ENCODE results near the gene VSTM4. TPM values are rescaled to one million over a fixed set of nuclear protein-coding genes. Genes with fewer than 3 reads are reported as not detected.

VSTM4 gene
- total and polyA plus RNA-seq, 4 donors: 1.0 to 3.1 (median 2.0) TPM

- H3K4me1 ChIP-seq (ENCODE audit: control insufficient read depth in 4 of 4, insufficient read depth in 4 of 4, low read length in 3 of 4): peaks cover 18 to 51% (median 43%) of the 10 kb centered on the region in 4 donors
- DNase-seq (ENCODE audit: low spot score): no peak
- WGBS: 95% methylated on average over 2 of the region's 2 CpGs
These were observed 32.6 kb downstream of the VSTM4 start for GRCh38 chr10:49082766-49083165.

More at GRCh38 chr10:49082766-49083165, 32.6 kb downstream of the VSTM4 start:
- Histone ChIP-seq H3K4me3 (ENCODE audit: low read depth in 1 of 3, low read length in 3 of 3) (no peak overlapping the region), H3K36me3 (ENCODE audit: control insufficient read depth in 4 of 4, insufficient read depth in 3 of 4, low read depth in 1 of 4, low read length in 3 of 4) (no peaks in the 10 kb centered on the region), H3K27me3 (ENCODE audit: control insufficient read depth in 4 of 4, insufficient read depth in 4 of 4, low read length in 3 of 4) (no peaks in the 10 kb centered on the region), H3K9ac (ENCODE audit: low read depth in 1 of 2, low read length in 2 of 2) (no peak overlapping the region), H3K27ac (ENCODE audit: low read depth in 1 of 2, low read length in 2 of 2) (peak overlapping the region in 1 of 2 donors; percentile 27), H3K9me3 (ENCODE audit: control insufficient read depth in 4 of 4, low read length in 3 of 4) (peaks cover 0 to 3% (median 0%) of the 10 kb centered on the region in 4 donors)
- no peak for TF ChIP-seq SP1 (IDR thresholded peaks at IDR 0.05)
- TF ChIP-seq NR2F2 (IDR thresholded peaks at IDR 0.05): no peak
- no peak for TF ChIP-seq EGR1 (IDR thresholded peaks at IDR 0.05; ENCODE audit: low read depth in 2 of 2)
- no peak for TF ChIP-seq RAD21 (IDR thresholded peaks at IDR 0.05)
- no peak for TF ChIP-seq REST (IDR thresholded peaks at IDR 0.05)
- no peak for TF ChIP-seq FOXA1 (IDR thresholded peaks at IDR 0.05)
- no peak for TF ChIP-seq YY1 (IDR thresholded peaks at IDR 0.05)
- TF ChIP-seq RXRA (IDR thresholded peaks at IDR 0.05): no peak
- TF ChIP-seq MAX (IDR thresholded peaks at IDR 0.05): no peak
- TF ChIP-seq ATF3 (IDR thresholded peaks at IDR 0.05): no peak
- no peak for TF ChIP-seq HNF4G (IDR thresholded peaks at IDR 0.05)
- no peak for TF ChIP-seq CTCF (IDR thresholded peaks at IDR 0.05; ENCODE audit: low read depth, low read length, missing input control)
- TF ChIP-seq FOXA2 (IDR thresholded peaks at IDR 0.05): no peak
- no peak for TF ChIP-seq JUND (IDR thresholded peaks at IDR 0.05)
- TF ChIP-seq GABPA (IDR thresholded peaks at IDR 0.05 in 1 of 2, conservative IDR thresholded peaks at IDR 0.05 in 1 of 2): no peak

All from liver (tissue), 9 donors.